ENCODE measurements around the gene MUC12.

Gene MUC12

DNA sequence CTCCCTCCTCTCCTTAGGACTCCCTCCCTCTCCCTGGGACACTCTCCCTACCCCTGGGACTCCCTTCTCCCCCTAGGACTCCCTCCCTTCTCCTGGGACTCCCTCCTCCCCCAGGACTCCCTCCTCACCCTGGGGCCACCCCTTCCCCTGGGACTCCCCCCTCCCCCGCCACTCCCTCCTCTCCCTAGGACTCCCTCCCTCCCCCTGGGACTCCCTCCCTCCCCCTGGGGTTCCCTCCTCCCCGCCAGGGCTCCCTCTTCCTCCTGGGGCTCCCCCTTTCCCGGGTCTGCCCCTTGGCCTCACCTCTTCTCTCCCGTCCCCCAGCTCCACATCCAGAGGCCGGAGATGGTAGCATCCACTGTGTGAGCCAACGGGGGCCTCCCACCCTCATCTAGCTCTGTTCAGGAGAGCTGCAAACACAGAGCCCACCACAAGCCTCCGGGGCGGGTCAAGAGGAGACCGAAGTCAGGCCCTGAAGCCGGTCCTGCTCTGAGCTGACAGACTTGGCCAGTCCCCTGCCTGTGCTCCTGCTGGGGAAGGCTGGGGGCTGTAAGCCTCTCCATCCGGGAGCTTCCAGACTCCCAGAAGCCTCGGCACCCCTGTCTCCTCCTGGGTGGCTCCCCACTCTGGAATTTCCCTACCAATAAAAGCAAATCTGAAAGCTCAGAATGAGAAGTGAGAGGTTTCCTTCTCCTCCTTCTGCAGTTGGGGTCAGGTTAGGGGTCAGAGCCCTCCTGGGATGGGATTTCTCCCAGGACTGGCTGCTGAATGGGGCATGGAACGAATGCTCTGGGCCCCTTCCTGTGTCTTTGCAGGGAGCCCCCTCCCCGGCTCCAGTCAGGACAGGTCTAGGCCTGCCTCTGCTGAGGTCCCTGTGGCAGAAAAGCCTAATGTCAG lies 49.2 kb downstream of the MUC12 start:
- no peak for TF ChIP-seq GATA2 (IDR thresholded peaks at IDR 0.05; ENCODE audit: low read depth, low read length)
- no peak for TF ChIP-seq GATA3 (IDR thresholded peaks at IDR 0.05; ENCODE audit: low read depth, low read length)

DNA sequence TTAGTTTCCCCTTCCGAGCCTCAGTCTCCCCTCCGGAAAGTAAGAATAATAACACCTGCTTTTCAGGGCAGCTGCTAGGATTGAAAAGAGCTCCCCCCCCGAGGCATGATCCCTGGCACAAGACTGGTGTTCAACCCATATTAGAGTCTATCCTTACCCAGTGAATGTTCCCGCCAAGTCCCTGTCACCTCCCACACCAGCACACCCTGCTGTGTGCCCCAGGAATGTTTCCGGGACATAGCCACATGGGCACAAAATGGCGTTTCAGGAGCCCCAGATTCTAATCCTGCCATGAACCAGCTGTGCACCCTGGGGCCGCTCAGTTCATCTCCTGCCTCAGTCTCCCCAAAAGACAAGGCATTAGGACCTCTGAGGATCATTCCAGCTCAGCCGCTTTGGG lies 51.1 kb downstream of the MUC12 start:
- TF ChIP-seq GATA2 (IDR thresholded peaks at IDR 0.05; ENCODE audit: low read depth, low read length) (no peak), GATA3 (IDR thresholded peaks at IDR 0.05; ENCODE audit: low read depth, low read length) (no peak)

- TF ChIP-seq GATA2 (IDR thresholded peaks at IDR 0.05; ENCODE audit: low read depth, low read length) (no peak), GATA3 (IDR thresholded peaks at IDR 0.05; ENCODE audit: low read depth, low read length) (no peak)
These were observed 52.3 kb downstream of the MUC12 start for GRCh38 chr7:101021703-101022102.

GRCh38 chr7:101023839-101024238 lies 54.5 kb downstream of the MUC12 start:
- TF ChIP-seq GATA2 (IDR thresholded peaks at IDR 0.05; ENCODE audit: low read depth, low read length): no peak
- TF ChIP-seq GATA3 (IDR thresholded peaks at IDR 0.05; ENCODE audit: low read depth, low read length): no peak

GRCh38 chr7:101031082-101031481 lies 61.7 kb downstream of the MUC12 start:
- TF ChIP-seq GATA2 (IDR thresholded peaks at IDR 0.05; ENCODE audit: low read depth, low read length): no peak
- TF ChIP-seq GATA3 (IDR thresholded peaks at IDR 0.05; ENCODE audit: low read depth, low read length): no peak

GRCh38 chr7:101035941-101036340 lies 66.6 kb downstream of the MUC12 start:
- no peak for TF ChIP-seq GATA3 (IDR thresholded peaks at IDR 0.05; ENCODE audit: low read depth, low read length)
- no peak for TF ChIP-seq GATA2 (IDR thresholded peaks at IDR 0.05; ENCODE audit: low read depth, low read length)

DNA sequence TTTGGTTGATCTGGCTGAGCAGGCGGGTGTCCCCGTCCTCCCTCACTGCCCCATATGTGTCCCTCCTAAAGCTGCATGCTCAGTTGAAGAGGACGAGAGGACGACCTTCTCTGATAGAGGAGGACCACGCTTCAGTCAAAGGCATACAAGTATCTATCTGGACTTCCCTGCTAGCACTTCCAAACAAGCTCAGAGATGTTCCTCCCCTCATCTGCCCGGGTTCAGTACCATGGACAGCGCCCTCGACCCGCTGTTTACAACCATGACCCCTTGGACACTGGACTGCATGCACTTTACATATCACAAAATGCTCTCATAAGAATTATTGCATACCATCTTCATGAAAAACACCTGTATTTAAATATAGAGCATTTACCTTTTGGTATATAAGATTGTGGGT lies 89.0 kb downstream of the MUC12 start:
- TF ChIP-seq GATA3 (IDR thresholded peaks at IDR 0.05; ENCODE audit: low read depth, low read length): no peak
- TF ChIP-seq GATA2 (IDR thresholded peaks at IDR 0.05; ENCODE audit: low read depth, low read length): no peak

DNA sequence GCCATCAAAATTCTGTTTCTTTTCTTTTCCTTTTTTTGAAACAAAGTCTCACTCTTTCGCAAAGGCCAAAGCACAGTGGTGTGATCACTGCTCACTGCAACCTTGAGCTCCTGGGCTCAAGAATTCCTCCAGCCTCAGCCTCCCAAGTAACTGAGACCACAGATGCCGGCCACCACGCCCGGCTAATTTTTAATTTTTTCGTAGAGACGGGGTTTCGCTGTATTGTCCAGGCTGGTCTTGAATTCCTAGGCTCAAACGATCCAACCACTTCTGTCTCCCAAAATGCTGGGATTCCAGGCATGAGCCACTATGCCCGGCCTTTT lies 90.2 kb downstream of the MUC12 start:
- TF ChIP-seq GATA2 (IDR thresholded peaks at IDR 0.05; ENCODE audit: low read depth, low read length) (no peak), GATA3 (IDR thresholded peaks at IDR 0.05; ENCODE audit: low read depth, low read length) (no peak)

GRCh38 chr7:101060992-101061391 lies 91.6 kb downstream of the MUC12 start:
- TF ChIP-seq GATA3 (IDR thresholded peaks at IDR 0.05; ENCODE audit: low read depth, low read length) (no peak), GATA2 (IDR thresholded peaks at IDR 0.05; ENCODE audit: low read depth, low read length) (no peak)

DNA sequence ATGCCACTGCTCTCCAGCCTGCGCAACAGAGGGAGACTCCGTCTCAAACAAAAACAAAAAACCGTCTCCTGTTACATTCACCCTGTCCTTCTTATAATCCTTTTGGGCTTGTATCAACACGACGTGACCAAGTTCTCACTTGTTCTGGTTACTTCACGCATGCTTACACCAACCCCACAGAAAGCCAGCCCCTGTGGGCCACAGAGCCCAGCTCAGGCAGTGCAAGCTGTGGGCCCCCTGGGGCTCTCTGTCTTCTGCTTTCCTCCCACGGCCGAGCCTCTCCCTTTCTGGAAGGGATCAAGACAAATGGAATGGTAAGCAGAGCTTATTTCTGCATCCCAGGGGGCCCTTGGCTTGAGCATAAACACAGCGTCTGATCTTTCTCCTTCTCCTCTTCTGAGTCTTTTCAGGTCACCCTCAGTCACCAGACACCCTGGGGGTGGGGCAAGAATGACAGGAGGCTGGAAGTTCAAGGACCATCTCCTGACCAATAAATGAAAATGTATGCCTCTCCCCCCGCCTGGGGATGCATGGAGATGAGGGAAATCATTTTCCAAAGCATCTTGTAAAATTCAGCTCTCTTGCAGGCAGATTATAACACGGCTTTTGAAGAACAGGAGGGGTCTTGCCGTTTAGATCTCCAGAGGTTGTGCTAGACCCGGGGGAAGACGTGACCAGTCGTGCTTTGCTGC lies 96.9 kb downstream of the MUC12 start:
- TF ChIP-seq GATA2 (IDR thresholded peaks at IDR 0.05; ENCODE audit: low read depth, low read length) (no peak), GATA3 (IDR thresholded peaks at IDR 0.05; ENCODE audit: low read depth, low read length) (no peak)

DNA sequence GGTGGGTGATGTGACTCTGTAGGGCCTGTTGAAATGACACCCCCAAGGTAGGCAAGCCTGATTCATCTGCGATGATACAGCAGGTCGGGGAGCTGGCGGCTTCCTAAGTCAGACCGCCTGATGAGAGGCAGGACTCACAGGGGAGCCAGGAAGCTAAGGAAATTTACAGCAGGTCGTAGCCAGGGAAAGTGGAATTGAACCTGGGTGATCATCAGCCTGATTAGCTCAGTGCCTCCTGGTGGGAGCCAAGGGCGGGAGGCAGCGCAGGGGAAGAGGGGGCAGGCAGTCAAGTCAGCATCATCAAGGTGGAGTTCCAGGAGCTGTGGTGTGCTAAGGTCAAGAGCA lies 97.4 kb downstream of the MUC12 start:
- TF ChIP-seq GATA3 (IDR thresholded peaks at IDR 0.05; ENCODE audit: low read depth, low read length) (no peak), GATA2 (IDR thresholded peaks at IDR 0.05; ENCODE audit: low read depth, low read length) (no peak)

DNA sequence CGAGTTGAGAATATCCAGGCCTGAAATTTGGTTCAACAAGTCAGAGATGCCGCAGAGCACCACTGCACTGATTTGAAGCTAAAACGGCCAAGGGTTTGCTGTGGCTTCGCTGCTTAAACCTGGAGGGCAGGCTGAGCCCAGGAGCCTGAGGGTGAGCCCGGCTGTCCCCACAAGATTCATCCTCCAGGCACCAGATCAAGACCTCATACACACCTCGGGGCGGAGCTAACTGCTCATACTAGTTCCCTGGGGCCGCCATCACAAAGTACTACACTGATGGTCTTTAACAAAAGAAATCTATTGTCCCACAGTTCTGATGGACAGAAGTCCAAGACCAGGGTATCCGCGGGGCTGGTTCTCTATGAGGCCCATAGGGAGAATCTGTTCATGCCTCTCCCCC lies 99.0 kb downstream of the MUC12 start:
- TF ChIP-seq GATA2 (IDR thresholded peaks at IDR 0.05; ENCODE audit: low read depth, low read length): no peak
- no peak for TF ChIP-seq GATA3 (IDR thresholded peaks at IDR 0.05; ENCODE audit: low read depth, low read length)
